Endodermal cell (in vitro differentiated cells): Measurements from ENCODE around the gene EMX1. TPM values are rescaled to one million over a fixed set of nuclear protein-coding genes. Genes with fewer than 3 reads are reported as not detected.
A peak's percentile ranks its signal among the peaks of the same experiment; 100 is the strongest.

Experiments used
- DNase-seq: peaks from one replicate; pipeline ENCODE4 v3.0.0-alpha.2; 2017
- H3K27ac ChIP-seq: 2 replicates; pipeline ENCODE4 v1.5.1; 2013; ENCODE audit warnings: mild to moderate bottlenecking, low read depth, low read length, moderate library complexity
- H3K27me3 ChIP-seq: 2 replicates; pipeline ENCODE4 v1.6.1; 2013; ENCODE audit warnings: mild to moderate bottlenecking, low read length, moderate library complexity; ENCODE audit not compliant: insufficient read depth, control insufficient read depth, poor library complexity, severe bottlenecking
- H3K36me3 ChIP-seq: 2 replicates; pipeline ENCODE4 v1.7.0; 2013; ENCODE audit warnings: mild to moderate bottlenecking, low read length, moderate library complexity; ENCODE audit not compliant: control insufficient read depth, insufficient read depth
- H3K4me1 ChIP-seq: one replicate; pipeline ENCODE4 v1.7.0; 2013; ENCODE audit warnings: low read length; ENCODE audit not compliant: control insufficient read depth, insufficient read depth
- H3K4me3 ChIP-seq: 2 replicates; pipeline ENCODE4 v1.5.1; 2013; ENCODE audit warnings: mild to moderate bottlenecking, low read length, moderate library complexity
- H3K9ac ChIP-seq: 2 replicates; pipeline ENCODE4 v1.6.1; 2013; ENCODE audit warnings: mild to moderate bottlenecking, low read length, moderate library complexity; ENCODE audit not compliant: poor library complexity, severe bottlenecking; ENCODE audit errors: extremely low read depth
- H3K9me3 ChIP-seq: 2 replicates; pipeline ENCODE4 v1.6.1; 2013; ENCODE audit warnings: mild to moderate bottlenecking, low read length, moderate library complexity; ENCODE audit not compliant: control insufficient read depth
- H3K27ac Mint-ChIP-seq: 2 replicates; pipeline ENCODE4 v1.8.0; 2020; ENCODE audit warnings: mixed read lengths
- H3K27me3 Mint-ChIP-seq: 2 replicates; pipeline ENCODE4 v1.8.0; 2021; ENCODE audit warnings: mild to moderate bottlenecking, mixed read lengths; ENCODE audit not compliant: insufficient read depth
- H3K36me3 Mint-ChIP-seq: 2 replicates; pipeline ENCODE4 v1.8.0; 2020; ENCODE audit warnings: low read depth, mixed read lengths
- H3K4me1 Mint-ChIP-seq: 2 replicates; pipeline ENCODE4 v1.8.0; 2020; ENCODE audit warnings: mixed read lengths
- H3K4me3 Mint-ChIP-seq: 2 replicates; pipeline ENCODE4 v1.8.0; 2020; ENCODE audit warnings: mild to moderate bottlenecking, moderate library complexity, mixed read lengths
- H3K9me3 Mint-ChIP-seq: 2 replicates; pipeline ENCODE4 v1.8.0; 2020; ENCODE audit warnings: mild to moderate bottlenecking, mixed read lengths
- CTCF ChIP-seq: fragments of 200-600 bp; sonication (generic); conservative IDR thresholded peaks from 2 replicates; pipeline ENCODE4 v1.5.0; 2021; ENCODE audit warnings: antibody characterized with exemption, mild to moderate bottlenecking
- WGBS, 2 experiments: methylation state at CpG; one replicate each; pipeline versions ENCODE4 v1.1.5 to v1.1.7; 2013; ENCODE audit warnings: missing lambda C conversion rate in 2 of 2, mixed read lengths in 1 of 2; ENCODE audit not compliant: insufficient coverage in 1 of 2, insufficient read length in 1 of 2; 5-methylcytosine and 5-hydroxymethylcytosine counted together
- total RNA-seq, 2 donors: library from RNA; stranded (reverse); fragmentation: NEBNext Ultra II Directional in 1 of 2; extraction: Animal tissue kit (Norgen Biotek cat#: 25700) in 1 of 2; gene quantifications; 2 replicates in 1 of 2; 3 replicates in 1 of 2; pipeline ENCODE4 v1.2.1, GENCODE V29; 2021

Gene EMX1
- total RNA-seq, 2 donors from 2014 or later: 0.35 to 1.1 TPM

GRCh38 chr2:72923833-72924352 is 6.6 kb downstream of the EMX1 start:
- Histone ChIP-seq H3K9me3 (no peaks in the 10 kb centered on the region), H3K27ac (no peak overlapping the region), H3K27me3 (peaks cover 100% of the 10 kb centered on the region), H3K36me3 (no peaks in the 10 kb centered on the region), H3K4me1 (peaks cover 11% of the 10 kb centered on the region), H3K4me3 (no peak overlapping the region), H3K9ac (no peak overlapping the region)
- Mint-ChIP-seq H3K36me3 (no peaks in the 10 kb centered on the region), H3K4me1 (peaks cover 19% of the 10 kb centered on the region), H3K27ac (no peak overlapping the region), H3K9me3 (peaks cover 16% of the 10 kb centered on the region), H3K4me3 (peak overlapping the region; percentile 21), H3K27me3 (no peaks in the 10 kb centered on the region)
- peak; percentile 78 for DNase-seq
- WGBS, 2 experiments: 2 to 4% methylated on average over 8 to 36 of the region's 36 CpGs
- no peak for TF ChIP-seq CTCF

GRCh38 chr2:72924353-72925240 is 7.3 kb downstream of the EMX1 start:
- Mint-ChIP-seq H3K27me3 (no peaks in the 10 kb centered on the region), H3K36me3 (no peaks in the 10 kb centered on the region), H3K4me1 (peaks cover 19% of the 10 kb centered on the region), H3K27ac (no peak overlapping the region), H3K4me3 (peak overlapping the region; percentile 9), H3K9me3 (peaks cover 16% of the 10 kb centered on the region)
- H3K27me3 ChIP-seq: peaks cover 100% of the 10 kb centered on the region
- H3K9me3 ChIP-seq: no peaks in the 10 kb centered on the region
- peak; percentile 84 for DNase-seq
- no peaks in the 10 kb centered on the region for H3K36me3 ChIP-seq
- no peak overlapping the region for H3K27ac ChIP-seq
- no peak for TF ChIP-seq CTCF
- no peak overlapping the region for H3K9ac ChIP-seq
- WGBS, 2 experiments: 2 to 3% methylated on average over 41 to 61 of the region's 61 CpGs
- peaks cover 11% of the 10 kb centered on the region for H3K4me1 ChIP-seq
- no peak overlapping the region for H3K4me3 ChIP-seq

GRCh38 chr2:72925328-72925943 is 8.1 kb downstream of the EMX1 start:
- Mint-ChIP-seq H3K4me1 (peaks cover 19% of the 10 kb centered on the region), H3K27me3 (no peaks in the 10 kb centered on the region), H3K9me3 (peaks cover 16% of the 10 kb centered on the region), H3K27ac (no peak overlapping the region), H3K4me3 (peak overlapping the region; percentile 16), H3K36me3 (no peaks in the 10 kb centered on the region)
- no peaks in the 10 kb centered on the region for H3K36me3 ChIP-seq
- 2 to 4% methylated on average over 7 to 26 of the region's 26 CpGs for WGBS, 2 experiments
- H3K27me3 ChIP-seq: peaks cover 100% of the 10 kb centered on the region
- no peaks in the 10 kb centered on the region for H3K9me3 ChIP-seq
- no peak overlapping the region for H3K27ac ChIP-seq
- no peak overlapping the region for H3K4me3 ChIP-seq
- no peak for TF ChIP-seq CTCF
- peak; percentile 73 for DNase-seq
- no peak overlapping the region for H3K9ac ChIP-seq
- H3K4me1 ChIP-seq: peaks cover 4% of the 10 kb centered on the region
